ENCODE measurements around the gene MFAP3L.

DNA sequence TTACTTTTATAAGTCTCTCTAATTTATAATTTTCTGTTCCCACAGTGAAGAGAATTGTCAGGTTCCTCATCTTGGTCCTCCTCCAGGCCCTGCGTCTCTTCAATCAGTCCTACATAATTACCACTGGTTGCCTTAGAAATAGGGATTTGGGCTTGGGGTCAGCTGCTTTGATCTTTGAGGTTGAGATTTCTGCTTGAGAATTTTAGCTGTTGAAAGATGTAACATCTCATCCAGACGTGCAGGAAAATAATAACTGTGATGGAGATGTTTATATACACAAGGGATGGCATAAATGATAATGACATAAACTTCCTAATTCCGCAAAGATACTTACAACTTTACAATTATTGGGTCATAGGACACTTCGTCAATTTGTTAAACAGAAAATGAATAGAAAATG is 33.2 kb upstream of the MFAP3L start:
- no peak for TF ChIP-seq POLR2A (IDR thresholded peaks at IDR 0.05)
- TF ChIP-seq, protein P1, sequence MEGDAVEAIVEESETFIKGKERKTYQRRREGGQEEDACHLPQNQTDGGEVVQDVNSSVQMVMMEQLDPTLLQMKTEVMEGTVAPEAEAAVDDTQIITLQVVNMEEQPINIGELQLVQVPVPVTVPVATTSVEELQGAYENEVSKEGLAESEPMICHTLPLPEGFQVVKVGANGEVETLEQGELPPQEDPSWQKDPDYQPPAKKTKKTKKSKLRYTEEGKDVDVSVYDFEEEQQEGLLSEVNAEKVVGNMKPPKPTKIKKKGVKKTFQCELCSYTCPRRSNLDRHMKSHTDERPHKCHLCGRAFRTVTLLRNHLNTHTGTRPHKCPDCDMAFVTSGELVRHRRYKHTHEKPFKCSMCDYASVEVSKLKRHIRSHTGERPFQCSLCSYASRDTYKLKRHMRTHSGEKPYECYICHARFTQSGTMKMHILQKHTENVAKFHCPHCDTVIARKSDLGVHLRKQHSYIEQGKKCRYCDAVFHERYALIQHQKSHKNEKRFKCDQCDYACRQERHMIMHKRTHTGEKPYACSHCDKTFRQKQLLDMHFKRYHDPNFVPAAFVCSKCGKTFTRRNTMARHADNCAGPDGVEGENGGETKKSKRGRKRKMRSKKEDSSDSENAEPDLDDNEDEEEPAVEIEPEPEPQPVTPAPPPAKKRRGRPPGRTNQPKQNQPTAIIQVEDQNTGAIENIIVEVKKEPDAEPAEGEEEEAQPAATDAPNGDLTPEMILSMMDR (IDR thresholded peaks at IDR 0.05), result no peak
